Stimulated activated CD4-positive, alpha-beta T cell treated with anti-CD3 and anti-CD28 coated beads, Interleukin-1b, Interleukin-23, amount 100 ng/mL, for 4 hours (primary cell): ENCODE data around the gene NKAIN2.
"Not testable (repeated sequence)": the region's sequence is repeated elsewhere in the genome, so short reads cannot be mapped to it uniquely, and the experiment has no call there.

ENCODE experiments used
- DNase-seq, 2 donors: peaks; one replicate each; pipeline ENCODE4 v3.0.0-alpha.2; 2020; ENCODE audit warnings: low read depth in 2 of 2

The NKAIN2 gene

DNA sequence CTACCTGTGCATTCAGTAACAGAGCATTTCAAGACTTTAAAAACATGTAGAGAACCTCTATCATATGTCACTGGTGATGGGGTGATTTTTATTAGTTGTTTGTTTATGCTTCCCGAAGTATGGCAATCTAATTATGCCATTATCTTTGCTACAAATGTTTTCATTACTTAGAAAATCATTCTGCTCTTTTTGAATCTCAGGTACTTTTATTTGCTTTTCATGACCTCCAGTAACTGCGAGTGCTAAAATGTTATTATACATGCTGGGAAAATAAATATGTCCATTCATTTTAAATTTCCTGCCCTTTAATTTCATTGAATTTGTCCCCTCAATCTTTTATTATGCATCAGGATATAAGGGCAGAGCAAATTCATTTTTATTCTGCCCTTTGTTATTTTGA lies 515.7 kb downstream of the NKAIN2 start:
- no peak for DNase-seq

DNA sequence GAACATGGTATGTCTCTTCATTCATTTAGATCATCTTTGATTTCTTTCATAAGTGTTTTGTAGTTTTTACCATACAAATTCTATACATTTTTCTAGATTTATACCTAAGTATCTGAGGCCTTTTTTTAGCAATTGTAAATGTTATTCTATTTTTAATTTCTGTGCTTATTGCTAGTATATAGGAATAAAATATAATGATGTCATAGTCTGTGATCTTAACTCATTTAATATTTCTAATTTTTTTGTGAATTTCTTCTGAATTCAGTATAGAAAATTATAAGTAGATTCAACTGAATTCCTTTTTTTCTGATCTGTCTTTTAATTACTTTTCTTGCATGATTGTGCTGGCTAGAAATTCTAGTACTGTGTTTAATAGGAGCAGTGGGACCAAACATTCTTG lies 520.6 kb downstream of the NKAIN2 start:
- DNase-seq: no peak

GRCh38 chr6:124330197-124330596 lies 526.5 kb downstream of the NKAIN2 start:
- no peak for DNase-seq

GRCh38 chr6:124334359-124334758 lies 530.7 kb downstream of the NKAIN2 start:
- DNase-seq: no peak

DNA sequence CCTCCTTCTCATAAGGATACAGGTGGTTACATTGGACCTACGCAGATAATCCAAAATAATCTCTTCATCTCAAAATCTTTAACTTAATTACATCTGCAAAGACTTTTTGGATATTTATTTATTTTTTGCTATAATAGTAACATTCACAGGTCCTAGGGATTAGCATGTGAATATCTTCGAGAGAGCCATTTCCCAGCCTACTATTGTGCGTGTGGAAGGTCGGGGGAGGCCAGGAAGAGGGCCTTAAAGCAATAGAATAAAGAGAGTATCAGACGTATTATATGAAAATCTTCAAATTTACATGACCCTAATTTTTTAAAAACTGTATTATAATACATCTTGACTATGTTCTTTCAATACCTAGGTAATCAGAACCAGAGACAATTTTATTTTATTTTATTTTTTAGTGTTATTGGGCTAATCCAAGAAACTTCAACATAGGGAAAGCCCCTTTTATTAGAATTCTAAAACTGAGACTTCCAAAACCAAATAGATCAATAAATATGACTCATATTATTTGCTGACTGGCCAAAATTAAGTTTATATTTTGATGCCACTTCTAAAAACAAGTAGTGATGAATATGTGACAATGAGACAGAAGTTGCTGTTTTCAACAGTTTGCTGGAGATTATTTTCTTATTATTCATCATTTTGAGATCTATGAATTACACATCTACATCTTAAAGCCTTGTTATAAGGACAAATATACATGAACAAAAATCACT lies 536.1 kb downstream of the NKAIN2 start:
- DNase-seq: no peak

DNA sequence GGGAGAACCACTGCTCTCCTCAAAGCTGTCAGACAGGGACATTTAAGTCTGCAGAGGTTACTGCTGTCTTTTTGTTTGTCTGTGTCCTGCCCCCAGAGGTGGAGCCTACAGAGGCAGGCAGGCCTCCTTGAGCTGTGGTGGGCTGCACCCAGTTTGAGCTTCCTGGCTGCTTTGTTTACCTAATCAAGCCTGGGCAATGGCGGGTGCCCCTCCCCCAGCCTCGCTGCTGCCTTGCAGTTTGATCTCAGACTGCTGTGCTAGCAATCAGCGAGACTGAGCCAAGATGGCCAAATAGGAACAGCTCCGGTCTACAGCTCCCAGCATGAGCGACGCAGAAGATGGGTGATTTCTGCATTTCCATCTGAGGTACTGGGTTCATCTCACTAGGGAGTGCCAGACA lies 544.7 kb downstream of the NKAIN2 start:
- DNase-seq: not testable (repeated sequence)

DNA sequence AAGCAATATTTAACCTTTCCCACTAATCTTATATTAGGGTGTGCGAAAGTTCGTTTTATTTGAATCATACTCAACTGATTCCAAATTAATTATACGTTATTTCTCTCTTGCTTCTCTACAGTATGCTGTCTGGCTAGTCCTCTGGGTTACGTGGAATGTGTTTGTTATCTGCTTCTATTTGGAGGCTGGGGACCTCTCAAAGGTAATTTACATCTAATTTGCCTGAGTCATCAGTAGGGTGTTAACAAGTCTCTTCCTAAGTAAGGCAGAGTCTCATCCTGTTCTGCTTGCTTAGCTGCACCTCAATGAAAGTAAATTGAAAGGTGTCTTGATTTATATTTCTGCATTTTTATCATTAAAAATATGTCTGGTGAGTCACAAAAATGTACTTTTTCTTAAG lies 551.5 kb downstream of the NKAIN2 start:
- DNase-seq: no peak

- DNase-seq: no peak
Observed at GRCh38 chr6:124356276-124356810, 552.7 kb downstream of the NKAIN2 start.

DNA sequence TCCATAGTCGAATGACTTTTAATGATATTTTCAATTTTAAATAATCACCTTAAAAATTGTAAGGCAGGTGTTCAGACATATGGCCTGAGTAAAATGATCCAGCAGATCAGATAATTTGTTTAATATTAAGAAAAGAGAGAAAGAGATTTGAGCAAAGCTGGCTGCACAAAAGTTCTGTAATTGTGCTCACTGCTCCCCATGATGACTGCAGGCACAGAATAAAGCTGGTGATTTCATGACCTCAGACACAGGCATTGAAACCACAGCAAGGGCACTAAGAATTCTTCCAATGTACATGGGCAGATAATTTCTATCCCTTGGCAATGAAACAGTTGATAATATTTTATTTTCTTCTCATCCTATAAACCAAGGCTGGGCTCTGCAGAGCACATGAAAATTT lies 553.1 kb downstream of the NKAIN2 start:
- DNase-seq: no peak

- DNase-seq: no peak
Observed at GRCh38 chr6:124368131-124368530, 564.5 kb downstream of the NKAIN2 start.

DNA sequence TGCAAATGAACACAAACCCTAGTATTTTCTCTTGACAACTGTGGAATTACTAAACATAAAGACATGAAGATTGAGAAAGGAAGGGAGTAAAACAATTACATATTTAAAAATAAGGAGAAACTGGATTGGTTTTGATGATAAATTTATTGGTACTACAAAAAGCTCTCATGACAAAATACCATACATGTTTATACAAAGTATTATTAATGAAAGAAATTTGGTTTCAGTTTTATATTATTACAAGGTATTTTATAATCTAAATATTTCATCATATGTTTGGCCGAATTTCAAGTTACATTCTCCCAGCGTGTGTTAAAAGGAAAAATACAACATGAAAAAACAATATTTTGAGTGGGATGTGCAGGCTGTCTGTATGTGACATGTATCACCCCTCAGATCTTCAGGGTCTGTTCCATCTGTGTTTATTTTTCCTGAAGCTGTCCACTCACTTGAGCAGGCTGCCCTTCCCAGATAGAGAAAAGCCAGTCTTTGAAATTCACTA lies 568.4 kb downstream of the NKAIN2 start:
- no peak for DNase-seq

DNA sequence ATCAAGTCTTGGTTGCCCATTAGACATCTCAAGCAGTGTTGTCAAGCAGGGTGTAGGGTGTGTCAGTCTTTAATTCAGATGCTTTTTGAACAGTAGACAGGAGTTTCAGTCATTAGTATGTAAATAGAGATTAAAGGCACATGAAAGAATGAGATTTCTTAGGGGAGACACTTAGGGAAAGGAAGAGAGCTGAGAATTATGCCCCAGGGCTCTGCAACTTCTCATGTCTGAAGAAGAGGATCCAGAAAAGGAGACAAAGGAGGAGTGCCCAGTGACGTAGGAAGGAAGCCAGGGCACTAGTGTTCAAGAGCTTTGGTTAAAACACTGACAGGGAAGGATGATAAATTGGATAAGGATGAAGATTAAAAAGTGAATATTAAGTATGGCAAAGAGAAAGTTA lies 569.7 kb downstream of the NKAIN2 start:
- no peak for DNase-seq

GRCh38 chr6:124389127-124389526 lies 585.5 kb downstream of the NKAIN2 start:
- DNase-seq: no peak

GRCh38 chr6:124393536-124393935 lies 589.9 kb downstream of the NKAIN2 start:
- DNase-seq: no peak

GRCh38 chr6:124396361-124396760 lies 592.7 kb downstream of the NKAIN2 start:
- DNase-seq: no peak

- no peak for DNase-seq
Observed at GRCh38 chr6:124400261-124400999, 596.8 kb downstream of the NKAIN2 start.

DNA sequence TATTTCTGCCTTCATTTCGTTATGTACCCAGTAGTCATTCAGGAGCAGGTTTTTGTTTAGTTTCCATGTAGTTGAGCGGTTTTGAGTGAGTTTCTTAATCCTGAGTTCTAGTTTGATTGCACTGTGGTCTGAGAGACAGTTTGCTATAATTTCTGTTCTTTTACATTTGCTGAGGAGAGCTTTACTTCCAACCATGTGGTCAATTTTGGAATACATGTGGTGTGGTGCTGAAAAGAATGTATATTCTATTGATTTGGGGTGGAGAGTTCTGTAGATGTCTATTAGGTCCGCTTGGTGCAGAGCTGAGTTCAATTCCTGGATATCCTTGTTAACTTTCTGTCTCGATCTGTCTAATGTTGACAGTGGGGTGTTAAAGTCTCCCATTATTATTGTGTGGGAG lies 606.8 kb downstream of the NKAIN2 start:
- not testable (repeated sequence) for DNase-seq

DNA sequence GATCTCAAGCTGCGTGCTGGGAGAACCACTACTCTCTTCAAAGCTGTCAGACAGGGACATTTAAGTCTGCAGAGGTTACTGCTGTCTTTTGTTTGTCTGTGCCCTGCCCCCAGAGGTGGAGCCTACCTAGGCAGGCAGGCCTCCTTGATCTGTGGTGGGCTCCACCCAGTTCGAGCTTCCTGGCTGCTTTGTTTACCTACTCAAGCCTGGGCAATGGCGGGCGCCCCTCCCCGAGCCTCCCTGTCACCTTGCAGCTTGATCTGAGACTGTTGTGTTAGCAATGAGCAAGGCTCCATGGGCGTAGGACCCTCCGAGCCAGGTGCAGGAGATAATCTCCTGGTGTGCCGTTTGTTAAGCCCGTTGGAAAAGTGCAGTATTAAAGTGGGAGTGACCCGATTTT lies 609.0 kb downstream of the NKAIN2 start:
- not testable (repeated sequence) for DNase-seq

DNA sequence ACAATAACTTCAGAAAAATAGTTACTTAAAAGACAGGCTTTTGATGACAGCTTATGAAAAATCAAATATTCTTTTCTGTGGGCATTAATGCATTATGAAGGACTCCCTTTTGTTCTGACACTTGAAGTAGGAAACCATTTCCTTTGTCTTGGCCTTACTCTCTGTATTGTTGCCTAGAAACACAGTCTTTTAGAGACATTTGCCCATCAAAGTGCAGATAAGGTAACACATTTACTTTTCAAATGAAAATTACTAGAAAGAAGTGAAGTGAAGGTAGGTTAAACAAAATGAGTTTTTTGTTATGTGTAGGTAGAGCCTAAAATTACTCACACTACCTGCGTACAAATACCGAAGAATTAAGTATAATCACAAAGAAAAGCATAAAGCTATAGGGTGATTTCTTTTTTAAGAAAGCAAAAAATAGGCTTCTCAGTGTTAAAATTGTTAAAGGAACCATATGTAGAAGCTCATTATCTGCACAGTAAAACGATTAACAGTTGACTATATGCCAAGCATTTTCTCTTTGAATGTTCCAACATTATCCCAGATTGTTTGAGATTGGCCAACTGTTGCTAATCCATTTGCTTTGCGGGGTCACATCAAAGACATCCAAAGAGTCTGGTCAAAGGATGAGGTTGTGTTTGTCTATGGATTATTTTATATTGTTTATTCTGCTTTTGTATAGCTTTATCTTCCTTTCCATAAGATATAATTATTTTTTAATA lies 616.6 kb downstream of the NKAIN2 start:
- no peak for DNase-seq

GRCh38 chr6:124423621-124424020 lies 620.0 kb downstream of the NKAIN2 start:
- no peak for DNase-seq

- DNase-seq: no peak
Observed at GRCh38 chr6:124430740-124431318, 627.2 kb downstream of the NKAIN2 start.

DNA sequence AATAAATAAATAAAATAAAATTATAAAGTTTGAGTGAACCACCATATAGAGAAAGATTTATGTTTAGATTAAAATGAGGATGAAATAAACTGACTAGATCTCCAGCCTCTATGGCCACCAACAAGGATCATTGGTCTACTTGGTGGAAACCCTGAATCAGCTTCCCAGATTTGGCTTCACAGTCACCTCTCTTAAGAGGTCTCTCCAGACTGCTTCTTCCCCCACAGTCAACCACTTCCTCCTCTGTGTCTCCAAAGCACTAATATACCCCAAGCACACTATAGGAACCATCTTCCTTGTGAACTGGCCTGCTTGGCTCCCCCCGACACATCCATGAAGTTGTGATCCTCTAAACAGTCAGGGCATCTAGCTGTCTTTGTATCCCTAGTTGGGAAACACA lies 629.0 kb downstream of the NKAIN2 start:
- no peak for DNase-seq
